ENCODE data around the gene PDLIM5. TPM values are rescaled to one million over a fixed set of nuclear protein-coding genes. Genes with fewer than 3 reads are reported as not detected.

PDLIM5 gene
- total and polyA plus RNA-seq, 4 experiments from 2014 or later, result 37.4 to 57.5 (median 44.6) TPM

DNA sequence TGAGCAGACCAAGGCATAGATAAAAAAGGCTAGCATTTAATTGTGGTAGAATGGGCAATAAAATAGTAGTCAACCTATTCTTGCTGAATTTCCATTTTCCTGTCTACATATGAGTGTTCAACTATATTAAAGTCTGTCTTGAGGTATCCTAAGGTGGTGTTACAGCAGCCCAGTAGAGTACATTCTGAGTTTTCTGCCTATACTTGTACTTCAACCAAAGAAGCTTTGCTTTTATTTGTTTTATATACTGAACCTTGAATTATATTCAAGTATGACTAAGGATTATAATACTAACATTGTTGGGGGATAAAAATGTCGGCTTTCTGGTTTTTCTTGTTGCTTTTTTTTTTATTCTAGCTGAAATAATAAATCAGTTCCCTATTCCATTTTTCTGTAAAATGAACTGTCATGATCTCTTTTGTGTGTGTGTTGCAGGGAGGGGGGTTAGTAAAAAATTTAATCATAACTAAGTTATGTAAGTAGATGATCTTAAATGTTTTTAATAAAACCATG, 106.7 kb downstream of the PDLIM5 start:
- no peaks in the 10 kb centered on the region for H3K9me3 ChIP-seq (ENCODE audit: control insufficient read depth in 1 of 2, low read length in 2 of 2)
- Mint-ChIP-seq H3K27ac (no peak overlapping the region), H3K36me3 (peaks cover 0 to 6% of the 10 kb centered on the region in 2 donors), H3K4me1 (no peaks in the 10 kb centered on the region), H3K27me3 (no peaks in the 10 kb centered on the region), H3K4me3 (no peak overlapping the region), H3K9me3 (peaks cover 0 to 12% (median 2%) of the 10 kb centered on the region in 8 donors)
- ChIA-PET CTCF (ENCODE audit: partially characterized antibody) (no interaction called here), POLR2A (ENCODE audit: partially characterized antibody) (no interaction called here)
- no peaks in the 10 kb centered on the region for H3K27me3 ChIP-seq (ENCODE audit: insufficient read depth, low read length)
- no peak overlapping the region for H3K4me3 ChIP-seq (ENCODE audit: low read length in 2 of 2)
- H3K4me1 ChIP-seq (ENCODE audit: insufficient read depth, low read length), result no peaks in the 10 kb centered on the region
- no peaks in the 10 kb centered on the region for H3K36me3 ChIP-seq (ENCODE audit: insufficient read depth, low read length)
- H3K27ac ChIP-seq (ENCODE audit: low read depth, low read length), result no peak overlapping the region
- intact Hi-C loops (cut with micrococcal nuclease), result no loop called here
- DNase-seq, result no peak

DNA sequence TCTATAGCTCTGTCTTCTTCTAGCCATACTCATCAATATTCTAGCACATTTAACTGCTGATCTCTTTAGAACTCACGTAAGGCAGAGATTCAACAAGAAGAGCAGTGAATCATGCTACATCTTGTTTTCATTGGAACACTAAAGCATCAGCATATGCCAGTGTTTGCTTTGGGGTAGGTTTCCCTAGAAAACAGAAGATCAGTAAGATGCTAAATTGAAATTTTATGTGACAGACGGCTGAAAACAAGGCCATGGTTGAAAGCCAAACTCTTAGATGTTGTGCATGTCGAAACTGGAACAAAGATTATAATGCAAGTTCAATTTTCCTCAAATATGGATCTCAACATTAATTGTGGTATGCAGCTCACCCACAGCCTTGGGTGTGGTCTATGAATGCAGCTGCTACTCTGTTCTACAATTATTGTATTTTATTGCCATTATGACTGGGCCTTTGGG, 107.6 kb downstream of the PDLIM5 start:
- ChIA-PET POLR2A (ENCODE audit: partially characterized antibody) (no interaction called here), CTCF (ENCODE audit: partially characterized antibody) (interaction anchor here (1.1 kb wide), 1 partner anchor 152 kb away, joined by 3 read pairs; no protein-coding TSS in a partner anchor)
- no peak overlapping the region for H3K4me3 ChIP-seq (ENCODE audit: low read length in 2 of 2)
- no peaks in the 10 kb centered on the region for H3K36me3 ChIP-seq (ENCODE audit: insufficient read depth, low read length)
- Mint-ChIP-seq H3K4me1 (no peaks in the 10 kb centered on the region), H3K4me3 (no peak overlapping the region), H3K27me3 (no peaks in the 10 kb centered on the region), H3K27ac (no peak overlapping the region), H3K9me3 (peaks cover 0 to 12% (median 2%) of the 10 kb centered on the region in 8 donors), H3K36me3 (peaks cover 0 to 6% of the 10 kb centered on the region in 2 donors)
- DNase-seq, result no peak
- intact Hi-C loops (cut with micrococcal nuclease), result no loop called here
- no peaks in the 10 kb centered on the region for H3K27me3 ChIP-seq (ENCODE audit: insufficient read depth, low read length)
- H3K9me3 ChIP-seq (ENCODE audit: control insufficient read depth in 1 of 2, low read length in 2 of 2), result no peaks in the 10 kb centered on the region
- no peaks in the 10 kb centered on the region for H3K4me1 ChIP-seq (ENCODE audit: insufficient read depth, low read length)
- H3K27ac ChIP-seq (ENCODE audit: low read depth, low read length), result no peak overlapping the region

DNA sequence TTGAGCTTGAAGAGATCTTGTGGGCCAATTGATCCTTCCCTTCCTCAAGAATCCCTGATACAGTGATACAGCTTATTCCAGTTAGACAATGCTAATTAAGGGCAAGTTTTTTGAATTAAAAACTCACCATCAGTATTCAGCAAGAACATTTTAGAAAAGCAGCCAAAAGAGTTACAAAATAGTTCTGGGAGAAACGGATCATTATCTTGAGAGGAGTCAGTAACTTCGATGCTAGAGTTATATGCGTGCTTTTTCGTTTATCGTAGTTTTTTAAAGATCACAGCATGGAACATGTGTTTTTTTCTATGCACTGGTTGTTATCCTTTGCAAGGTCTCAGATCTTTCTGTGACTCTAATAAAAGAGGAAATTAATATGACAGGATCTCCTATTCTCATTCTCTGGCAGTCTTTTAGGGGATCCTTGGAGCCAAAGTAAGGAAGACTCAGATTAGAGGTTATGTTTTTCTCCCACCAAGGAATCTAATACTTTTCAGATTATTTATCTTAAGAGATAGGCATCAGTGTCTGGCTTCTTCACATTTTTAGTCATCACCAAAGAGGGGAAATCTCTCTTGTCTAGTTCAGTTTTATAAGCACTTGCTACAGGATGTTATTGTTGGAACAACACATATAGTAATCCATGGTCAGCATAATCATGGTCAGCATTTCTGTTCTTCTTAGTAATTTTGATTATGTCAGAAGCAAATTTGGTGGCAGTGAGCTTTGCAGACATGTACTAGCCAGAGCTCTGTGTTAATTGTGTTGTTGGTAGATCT, 109.7 kb downstream of the PDLIM5 start:
- no peaks in the 10 kb centered on the region for H3K36me3 ChIP-seq (ENCODE audit: insufficient read depth, low read length)
- intact Hi-C loops (cut with micrococcal nuclease), result no loop called here
- no peaks in the 10 kb centered on the region for H3K27me3 ChIP-seq (ENCODE audit: insufficient read depth, low read length)
- H3K27ac Mint-ChIP-seq, result no peak overlapping the region
- no peak for DNase-seq
- no peaks in the 10 kb centered on the region for H3K9me3 ChIP-seq (ENCODE audit: control insufficient read depth in 1 of 2, low read length in 2 of 2)
- peak overlapping the region in 1 of 8 donors; percentile 0 for H3K4me3 Mint-ChIP-seq
- ChIA-PET CTCF (ENCODE audit: partially characterized antibody) (no interaction called here), POLR2A (ENCODE audit: partially characterized antibody) (no interaction called here)
- H3K4me3 ChIP-seq (ENCODE audit: low read length in 2 of 2), result no peak overlapping the region
- peaks cover 0 to 2% (median 0%) of the 10 kb centered on the region in 4 donors for H3K4me1 Mint-ChIP-seq
- H3K27me3 Mint-ChIP-seq, result no peaks in the 10 kb centered on the region
- H3K27ac ChIP-seq (ENCODE audit: low read depth, low read length), result no peak overlapping the region
- H3K9me3 Mint-ChIP-seq, result peaks cover 0 to 8% (median 2%) of the 10 kb centered on the region in 8 donors
- peaks cover 0 to 5% of the 10 kb centered on the region in 2 donors for H3K36me3 Mint-ChIP-seq
- H3K4me1 ChIP-seq (ENCODE audit: insufficient read depth, low read length), result no peaks in the 10 kb centered on the region

DNA sequence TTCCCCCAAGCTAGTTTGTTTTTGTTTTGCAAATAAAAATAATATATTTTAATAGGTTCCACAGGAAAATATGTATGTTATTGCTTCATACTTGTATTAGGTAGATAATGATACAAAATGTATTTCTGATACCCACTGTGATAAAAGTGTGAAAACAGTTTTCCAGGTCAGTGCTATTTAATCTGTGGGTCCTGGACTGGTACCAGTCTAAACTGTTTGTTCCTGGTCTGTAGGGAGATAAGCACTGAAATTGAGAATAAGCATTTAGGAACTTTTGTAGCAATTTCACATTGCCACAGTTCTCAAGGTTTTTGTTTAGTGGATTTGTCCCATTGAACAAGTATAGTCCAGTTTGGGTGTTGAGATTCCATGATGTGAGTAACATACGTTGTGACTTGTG, 110.5 kb downstream of the PDLIM5 start:
- no peaks in the 10 kb centered on the region for H3K27me3 ChIP-seq (ENCODE audit: insufficient read depth, low read length)
- intact Hi-C loops (cut with micrococcal nuclease), result no loop called here
- CTCF ChIA-PET (ENCODE audit: partially characterized antibody), result interaction anchor here (1.9 kb wide), 1 partner anchor 155 kb away, joined by 5 read pairs; no protein-coding TSS in a partner anchor
- H3K36me3 ChIP-seq (ENCODE audit: insufficient read depth, low read length), result no peaks in the 10 kb centered on the region
- Mint-ChIP-seq H3K27me3 (no peaks in the 10 kb centered on the region), H3K27ac (no peak overlapping the region), H3K4me3 (no peak overlapping the region), H3K4me1 (peaks cover 0 to 4% (median 0%) of the 10 kb centered on the region in 4 donors), H3K9me3 (peaks cover 0 to 2% (median 0%) of the 10 kb centered on the region in 8 donors), H3K36me3 (peaks cover 0 to 3% of the 10 kb centered on the region in 2 donors)
- no peak overlapping the region for H3K27ac ChIP-seq (ENCODE audit: low read depth, low read length)
- H3K4me1 ChIP-seq (ENCODE audit: insufficient read depth, low read length), result peaks cover 1% of the 10 kb centered on the region
- no peak overlapping the region for H3K4me3 ChIP-seq (ENCODE audit: low read length in 2 of 2)
- POLR2A ChIA-PET (ENCODE audit: partially characterized antibody), result no interaction called here
- DNase-seq, result no peak
- H3K9me3 ChIP-seq (ENCODE audit: control insufficient read depth in 1 of 2, low read length in 2 of 2), result no peaks in the 10 kb centered on the region

DNA sequence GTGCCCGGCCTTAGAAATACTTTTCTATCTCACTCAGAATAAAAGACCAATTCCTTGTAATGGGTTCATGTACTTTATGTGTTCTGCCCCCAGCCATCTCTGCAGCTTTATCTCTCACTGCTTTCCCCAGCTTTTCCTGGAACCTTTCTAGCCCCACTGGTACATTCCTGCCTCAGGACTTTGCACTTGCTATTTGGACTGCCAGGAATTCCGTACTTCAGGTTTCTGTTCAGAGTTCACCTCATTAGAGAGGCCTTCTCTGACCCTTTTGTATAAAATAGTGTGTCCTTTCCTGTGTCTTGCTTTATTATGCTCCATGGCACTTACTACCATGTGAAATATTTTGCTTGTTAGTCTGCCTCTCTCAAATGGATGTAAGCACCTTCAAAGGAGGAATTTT, 112.5 kb downstream of the PDLIM5 start:
- no peak for DNase-seq
- peaks cover 10% of the 10 kb centered on the region for H3K4me1 ChIP-seq (ENCODE audit: insufficient read depth, low read length)
- no peaks in the 10 kb centered on the region for H3K27me3 ChIP-seq (ENCODE audit: insufficient read depth, low read length)
- Mint-ChIP-seq H3K27me3 (no peaks in the 10 kb centered on the region), H3K27ac (no peak overlapping the region), H3K9me3 (no peaks in the 10 kb centered on the region), H3K36me3 (peaks cover 0 to 1% of the 10 kb centered on the region in 2 donors), H3K4me3 (no peak overlapping the region), H3K4me1 (peaks cover 2 to 11% (median 4%) of the 10 kb centered on the region in 4 donors)
- H3K4me3 ChIP-seq (ENCODE audit: low read length in 2 of 2), result no peak overlapping the region
- H3K9me3 ChIP-seq (ENCODE audit: control insufficient read depth in 1 of 2, low read length in 2 of 2), result no peaks in the 10 kb centered on the region
- ChIA-PET POLR2A (ENCODE audit: partially characterized antibody) (no interaction called here), CTCF (ENCODE audit: partially characterized antibody) (interaction anchor here (1.9 kb wide), 1 partner anchor 157 kb away, joined by 5 read pairs; no protein-coding TSS in a partner anchor)
- H3K27ac ChIP-seq (ENCODE audit: low read depth, low read length), result no peak overlapping the region
- intact Hi-C loops (cut with micrococcal nuclease), result no loop called here
- no peaks in the 10 kb centered on the region for H3K36me3 ChIP-seq (ENCODE audit: insufficient read depth, low read length)

DNA sequence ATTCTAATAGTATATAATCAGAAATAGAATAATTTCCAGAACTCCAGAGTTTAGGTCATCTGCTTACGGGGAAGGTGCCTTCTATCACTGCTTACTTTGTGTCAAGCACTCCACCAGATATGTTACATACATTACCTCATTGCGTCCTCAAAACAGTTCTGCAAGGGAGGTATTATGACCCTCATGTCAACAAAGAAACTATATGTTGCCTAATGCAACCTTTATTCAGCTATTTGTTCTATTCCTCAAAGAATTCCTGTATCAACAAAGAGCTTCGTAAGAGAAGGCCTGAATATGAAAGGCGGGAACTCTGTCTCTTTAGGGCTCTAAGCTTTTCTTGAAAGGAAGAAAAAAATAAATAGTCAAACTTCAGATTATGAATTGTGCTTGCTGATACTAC, 114.7 kb downstream of the PDLIM5 start:
- Histone ChIP-seq H3K9me3 (ENCODE audit: control insufficient read depth in 1 of 2, low read length in 2 of 2) (no peaks in the 10 kb centered on the region), H3K4me1 (ENCODE audit: insufficient read depth, low read length) (peaks cover 10% of the 10 kb centered on the region), H3K27ac (ENCODE audit: low read depth, low read length) (no peak overlapping the region), H3K27me3 (ENCODE audit: insufficient read depth, low read length) (no peaks in the 10 kb centered on the region), H3K36me3 (ENCODE audit: insufficient read depth, low read length) (no peaks in the 10 kb centered on the region), H3K4me3 (ENCODE audit: low read length in 2 of 2) (no peak overlapping the region)
- H3K27me3 Mint-ChIP-seq, result no peaks in the 10 kb centered on the region
- no peak overlapping the region for H3K4me3 Mint-ChIP-seq
- no peak for DNase-seq
- peaks cover 2 to 11% (median 4%) of the 10 kb centered on the region in 4 donors for H3K4me1 Mint-ChIP-seq
- no peaks in the 10 kb centered on the region for H3K36me3 Mint-ChIP-seq
- ChIA-PET POLR2A (ENCODE audit: partially characterized antibody) (no interaction called here), CTCF (ENCODE audit: partially characterized antibody) (no interaction called here)
- H3K9me3 Mint-ChIP-seq, result no peaks in the 10 kb centered on the region
- no peak overlapping the region for H3K27ac Mint-ChIP-seq
- intact Hi-C loops (cut with micrococcal nuclease), result no loop called here

DNA sequence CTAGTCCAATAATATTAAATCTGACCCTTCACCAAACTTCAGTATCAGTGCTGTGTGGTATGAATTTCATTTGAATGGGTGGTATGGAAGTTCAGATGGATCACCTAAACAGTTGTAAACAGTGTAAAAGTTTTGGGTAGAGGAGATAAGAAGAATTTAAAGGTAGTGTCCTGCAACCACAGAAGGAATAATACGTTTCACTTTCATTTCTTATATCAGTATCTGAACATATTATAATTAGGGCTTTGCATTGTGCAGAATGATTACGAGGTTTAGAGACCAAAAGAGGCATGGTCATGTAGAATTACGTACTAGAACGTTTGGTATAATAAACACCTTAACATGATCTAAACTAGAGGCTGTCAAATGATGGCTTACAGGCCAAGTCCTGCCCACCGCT, 116.1 kb downstream of the PDLIM5 start:
- H3K4me1 ChIP-seq (ENCODE audit: insufficient read depth, low read length), result peaks cover 10% of the 10 kb centered on the region
- no peaks in the 10 kb centered on the region for H3K36me3 ChIP-seq (ENCODE audit: insufficient read depth, low read length)
- CTCF ChIA-PET (ENCODE audit: partially characterized antibody), result no interaction called here
- H3K27me3 Mint-ChIP-seq, result no peaks in the 10 kb centered on the region
- POLR2A ChIA-PET (ENCODE audit: partially characterized antibody), result no interaction called here
- no peak for DNase-seq
- intact Hi-C loops (cut with micrococcal nuclease), result no loop called here
- no peak overlapping the region for H3K4me3 ChIP-seq (ENCODE audit: low read length in 2 of 2)
- peak overlapping the region in 2 of 7 donors; percentile 55 to 71 for H3K27ac Mint-ChIP-seq
- H3K4me3 Mint-ChIP-seq, result peak overlapping the region; percentile 50 to 85 (median 76)
- H3K27me3 ChIP-seq (ENCODE audit: insufficient read depth, low read length), result no peaks in the 10 kb centered on the region
- H3K36me3 Mint-ChIP-seq, result no peaks in the 10 kb centered on the region
- H3K9me3 Mint-ChIP-seq, result no peaks in the 10 kb centered on the region
- H3K9me3 ChIP-seq (ENCODE audit: control insufficient read depth in 1 of 2, low read length in 2 of 2), result no peaks in the 10 kb centered on the region
- H3K4me1 Mint-ChIP-seq, result peaks cover 2 to 11% (median 4%) of the 10 kb centered on the region in 4 donors
- no peak overlapping the region for H3K27ac ChIP-seq (ENCODE audit: low read depth, low read length)

All from CD4-positive, alpha-beta memory T cell (primary cell).